IMR-90 (cell line): Measurements from ENCODE around the gene CARMIL1. TPM values are rescaled to one million over a fixed set of nuclear protein-coding genes. Genes with fewer than 3 reads are reported as not detected.

Source experiments
- ATAC-seq: fragments of 200-7000 bp; cut with Tn5 transposase; 2 replicates; pipeline ENCODE4 v1.9.1; 2020; ENCODE audit warnings: low read depth, mild to moderate bottlenecking, moderate library complexity
- BruUV-seq: library from RNA; stranded (reverse); fragments of 400-500 nt; replicated peaks from 2 replicates; lab custom pipeline; 2021; lab: Mats Ljungman, UMichigan
- CTCF ChIA-PET: fragments of 300-600 bp; formaldehyde crosslinking; extraction: SDS; loops from one replicate; lab custom pipeline; 2021; ENCODE audit warnings: antibody characterized with exemption; lab: Yijun Ruan, JAX
- POLR2A ChIA-PET: fragments of 300-600 bp; sonication (Branson Sonifier 250); formaldehyde crosslinking; loops from one replicate; lab custom pipeline; 2022; ENCODE audit warnings: antibody characterized with exemption; ENCODE audit not compliant: unreplicated experiment; lab: Charles Lee
- DNase-seq: peaks from one replicate; pipeline ENCODE4 v3.0.0; 2013
- H2AFZ ChIP-seq: replicated peaks from 2 replicates; pipeline ENCODE3; 2013; ENCODE audit warnings: low read length, mild to moderate bottlenecking; ENCODE audit not compliant: poor library complexity
- H2AK5ac ChIP-seq: 2 replicates; pipeline ENCODE4 v1.6.1; 2013; ENCODE audit warnings: low read depth, low read length, inconsistent platforms
- H2AK9ac ChIP-seq: replicated peaks from 2 replicates; pipeline ENCODE3; 2013; ENCODE audit warnings: mild to moderate bottlenecking, low read depth, low read length, moderate library complexity; ENCODE audit not compliant: poor library complexity
- H2BK120ac ChIP-seq: 2 replicates; pipeline ENCODE4 v1.6.1; 2013; ENCODE audit warnings: low read depth, low read length, inconsistent platforms
- H2BK15ac ChIP-seq: 3 replicates; pipeline ENCODE4 v1.6.1; 2013; ENCODE audit warnings: low read depth, low read length, inconsistent platforms
- H2BK20ac ChIP-seq: 2 replicates; pipeline ENCODE4 v1.6.1; 2013; ENCODE audit warnings: low read depth, mild to moderate bottlenecking, inconsistent platforms, low read length, moderate library complexity
- H2BK5ac ChIP-seq: 2 replicates; pipeline ENCODE4 v1.6.1; 2013; ENCODE audit warnings: mild to moderate bottlenecking, low read depth, low read length, inconsistent platforms; ENCODE audit not compliant: poor library complexity, severe bottlenecking
- H3K14ac ChIP-seq: replicated peaks from 2 replicates; pipeline ENCODE4 v1.6.1; 2013; ENCODE audit warnings: low read depth, low read length, inconsistent platforms
- H3K18ac ChIP-seq: 2 replicates; pipeline ENCODE4 v1.6.1; 2013; ENCODE audit warnings: low read depth, low read length, control low read depth
- H3K23ac ChIP-seq: 2 replicates; pipeline ENCODE4 v1.6.1; 2013; ENCODE audit warnings: low read depth, low read length, inconsistent platforms
- H3K27ac ChIP-seq: 2 replicates; pipeline ENCODE4 v1.5.1; 2013; ENCODE audit warnings: mild to moderate bottlenecking, control low read depth, low read length; ENCODE audit not compliant: insufficient read depth
- H3K27me3 ChIP-seq: 2 replicates; pipeline ENCODE4 v1.6.1; 2013; ENCODE audit warnings: low read length; ENCODE audit not compliant: control insufficient read depth, insufficient read depth
- H3K36me3 ChIP-seq: 2 replicates; pipeline ENCODE4 v1.6.1; 2013; ENCODE audit warnings: low read length, mixed read lengths; ENCODE audit not compliant: control insufficient read depth, insufficient read depth
- H3K4ac ChIP-seq: 2 replicates; pipeline ENCODE4 v1.6.1; 2013; ENCODE audit warnings: low read depth, low read length, inconsistent platforms
- H3K4me1 ChIP-seq: 2 replicates; pipeline ENCODE4 v1.6.1; 2013; ENCODE audit warnings: low read length, mixed read lengths; ENCODE audit not compliant: control insufficient read depth, insufficient read depth
- H3K4me2 ChIP-seq: 2 replicates; pipeline ENCODE4 v1.6.1; 2013; ENCODE audit warnings: low read depth, mild to moderate bottlenecking, control low read depth, low read length, moderate library complexity
- H3K4me3 ChIP-seq: 2 replicates; pipeline ENCODE4 v1.5.1; 2013; ENCODE audit warnings: low read depth, mild to moderate bottlenecking, control low read depth, low read length, moderate library complexity; ENCODE audit not compliant: insufficient read depth
- H3K56ac ChIP-seq: 2 replicates; pipeline ENCODE4 v1.6.1; 2013; ENCODE audit warnings: low read length, inconsistent platforms; ENCODE audit not compliant: insufficient read depth; ENCODE audit errors: extremely low read depth
- H3K79me1 ChIP-seq, 2 experiments: 2 replicates each; pipeline ENCODE4 v1.6.1; 2013; ENCODE audit warnings: low read length in 2 of 2, inconsistent platforms in 1 of 2, low read depth in 1 of 2
- H3K9ac ChIP-seq: 2 replicates; pipeline ENCODE4 v1.6.1; 2013; ENCODE audit warnings: low read depth, low read length, control low read depth
- H3K9me1 ChIP-seq: 2 replicates; pipeline ENCODE4 v1.6.1; 2013; ENCODE audit warnings: low read length, inconsistent platforms; ENCODE audit not compliant: insufficient read depth
- H3K9me3 ChIP-seq: 2 replicates; pipeline ENCODE4 v1.6.1; 2013; ENCODE audit warnings: low read length; ENCODE audit not compliant: control insufficient read depth, insufficient read depth
- H4K20me1 ChIP-seq: 2 replicates; pipeline ENCODE4 v1.6.1; 2013; ENCODE audit warnings: low read length, inconsistent platforms; ENCODE audit not compliant: insufficient read depth
- H4K5ac ChIP-seq: 2 replicates; pipeline ENCODE4 v1.6.1; 2013; ENCODE audit warnings: mild to moderate bottlenecking, low read depth, low read length, control low read depth
- H4K8ac ChIP-seq, 2 experiments: 2 replicates each; pipeline ENCODE4 v1.6.1; 2013; ENCODE audit warnings: low read depth in 2 of 2, low read length in 2 of 2, control low read depth in 1 of 2, inconsistent platforms in 1 of 2
- H4K91ac ChIP-seq: 2 replicates; pipeline ENCODE4 v1.6.1; 2013; ENCODE audit warnings: low read depth, low read length, inconsistent platforms; ENCODE audit not compliant: insufficient read depth
- FOS ChIP-seq: fragments of 150-350 bp; IDR thresholded peaks from 2 replicates; pipeline ENCODE4 v1.6.1; 2016; ENCODE audit warnings: low read depth, low read length
- POLR2A ChIP-seq: IDR thresholded peaks from 2 replicates; pipeline ENCODE4 v1.6.1; 2012; ENCODE audit warnings: mild to moderate bottlenecking, low read depth, low read length
- RAD21 ChIP-seq: IDR thresholded peaks from 2 replicates; pipeline ENCODE4 v1.6.1; 2012; ENCODE audit warnings: low read length, improper control_type of control experiment
- RCOR1 ChIP-seq: IDR thresholded peaks from 2 replicates; pipeline ENCODE4 v1.6.1; 2012; ENCODE audit warnings: mild to moderate bottlenecking, low read length, improper control_type of control experiment; ENCODE audit not compliant: insufficient replicate concordance
- RFX5 ChIP-seq: IDR thresholded peaks from 2 replicates; pipeline ENCODE4 v1.8.0; 2012; ENCODE audit warnings: low read depth, mild to moderate bottlenecking, low read length, moderate library complexity
- SMC3 ChIP-seq: fragments of 150-350 bp; IDR thresholded peaks from 2 replicates; pipeline ENCODE4 v1.6.1; 2016; ENCODE audit warnings: low read depth, mild to moderate bottlenecking, antibody characterized with exemption, low read length, moderate library complexity
- WGBS, 2 experiments: methylation state at CpG; one replicate each; pipeline versions ENCODE4 v1.1.5 to v1.1.7; 2013; ENCODE audit warnings: missing lambda C conversion rate in 2 of 2; ENCODE audit not compliant: insufficient read length in 1 of 2; ENCODE audit errors: extremely low coverage in 2 of 2; 5-methylcytosine and 5-hydroxymethylcytosine counted together
- dilution Hi-C: fragments of 300-500 bp; cut with HindIII; formaldehyde crosslinking; loops from one replicate; pipeline ENCODE4 v1.14.3; 2018; ENCODE audit warnings: low sequenced_read_pairs; ENCODE audit not compliant: unreplicated experiment
- in situ Hi-C: fragments of 300-500 bp; cut with MboI; formaldehyde crosslinking; loops from 3 replicates; pipeline ENCODE4 v1.14.3; 2019; ENCODE audit warnings: low sequenced_read_pairs, inconsistent platforms, mixed read lengths
- intact Hi-C: fragments of 100-400 bp; cut with micrococcal nuclease; formaldehyde crosslinking; loops from 2 replicates; pipeline ENCODE4 v1.10.0; 2022
- polyA plus RNA-seq, 3 experiments: library from polyadenylated mRNA; depleted of rRNA; stranded (reverse); fragments of >200 nt; gene quantifications; 2 replicates each; pipeline ENCODE4 v1.2.3, GENCODE V29; 2012; ENCODE audit warnings: low replicate concordance in 1 of 3
- total RNA-seq: library from RNA; depleted of rRNA; stranded (reverse); fragments of >200 nt; gene quantifications from 2 replicates; pipeline ENCODE4 v1.2.3, GENCODE V29; 2012
- TF ChIP-seq, protein P1 (sequence below): fragments of 150-350 bp; IDR thresholded peaks from 2 replicates; pipeline ENCODE4 v1.6.1; 2016; ENCODE audit warnings: low read depth, mild to moderate bottlenecking, low read length, moderate library complexity, borderline replicate concordance
- TF ChIP-seq, protein P2 (sequence below): conservative IDR thresholded peaks from 2 replicates; pipeline ENCODE4 v1.5.1; 2012; ENCODE audit warnings: mild to moderate bottlenecking, low read depth, low read length, improper control_type of control experiment

The CARMIL1 gene
- total and polyA plus RNA-seq, 2 of the 4 experiments (the other 2 are of a cell fraction), result 1.3 to 2.9 TPM

DNA sequence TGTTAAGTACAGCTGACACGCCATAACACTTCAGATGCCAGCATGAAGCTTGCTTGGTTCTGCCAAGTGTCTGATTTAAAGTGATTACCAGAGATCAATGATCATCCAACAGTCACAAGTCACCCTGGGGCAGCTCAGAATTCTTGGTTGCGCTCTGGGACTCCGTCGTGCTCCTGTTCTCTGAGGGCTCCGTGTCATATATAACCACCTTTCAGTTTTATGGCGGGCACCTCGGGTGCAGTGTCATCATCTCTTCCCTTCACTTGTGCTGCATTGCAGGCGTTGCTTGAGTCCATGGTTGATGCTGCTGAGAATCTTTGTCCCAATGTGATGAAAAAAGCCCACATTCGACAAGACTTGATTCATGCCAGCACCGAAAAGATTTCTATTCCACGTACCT, 271.5 kb downstream of the CARMIL1 start:
- H3K9me1 ChIP-seq, result no peaks in the 10 kb centered on the region
- no peak overlapping the region for H3K56ac ChIP-seq
- intact Hi-C loops, result loop anchor here (10.0 kb wide), 1 partner anchor 416 kb away; no protein-coding TSS in a partner anchor
- ATAC-seq (no peak), DNase-seq (no peak)
- no peak overlapping the region for H4K8ac ChIP-seq
- H3K79me1 ChIP-seq, result no peaks in the 10 kb centered on the region
- ChIA-PET CTCF (interaction anchor here (1.9 kb wide), 1 partner anchor 327 kb away, joined by 4 read pairs; no protein-coding TSS in a partner anchor), POLR2A (no interaction called here)
- no peak for TF ChIP-seq RAD21
- no peak for TF ChIP-seq SMC3
- TF ChIP-seq POLR2A, result no peak
- TF ChIP-seq, protein P1, sequence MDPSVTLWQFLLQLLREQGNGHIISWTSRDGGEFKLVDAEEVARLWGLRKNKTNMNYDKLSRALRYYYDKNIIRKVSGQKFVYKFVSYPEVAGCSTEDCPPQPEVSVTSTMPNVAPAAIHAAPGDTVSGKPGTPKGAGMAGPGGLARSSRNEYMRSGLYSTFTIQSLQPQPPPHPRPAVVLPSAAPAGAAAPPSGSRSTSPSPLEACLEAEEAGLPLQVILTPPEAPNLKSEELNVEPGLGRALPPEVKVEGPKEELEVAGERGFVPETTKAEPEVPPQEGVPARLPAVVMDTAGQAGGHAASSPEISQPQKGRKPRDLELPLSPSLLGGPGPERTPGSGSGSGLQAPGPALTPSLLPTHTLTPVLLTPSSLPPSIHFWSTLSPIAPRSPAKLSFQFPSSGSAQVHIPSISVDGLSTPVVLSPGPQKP, result no peak
- no peak for TF ChIP-seq FOS
- no peak for TF ChIP-seq RFX5
- TF ChIP-seq, protein P2, sequence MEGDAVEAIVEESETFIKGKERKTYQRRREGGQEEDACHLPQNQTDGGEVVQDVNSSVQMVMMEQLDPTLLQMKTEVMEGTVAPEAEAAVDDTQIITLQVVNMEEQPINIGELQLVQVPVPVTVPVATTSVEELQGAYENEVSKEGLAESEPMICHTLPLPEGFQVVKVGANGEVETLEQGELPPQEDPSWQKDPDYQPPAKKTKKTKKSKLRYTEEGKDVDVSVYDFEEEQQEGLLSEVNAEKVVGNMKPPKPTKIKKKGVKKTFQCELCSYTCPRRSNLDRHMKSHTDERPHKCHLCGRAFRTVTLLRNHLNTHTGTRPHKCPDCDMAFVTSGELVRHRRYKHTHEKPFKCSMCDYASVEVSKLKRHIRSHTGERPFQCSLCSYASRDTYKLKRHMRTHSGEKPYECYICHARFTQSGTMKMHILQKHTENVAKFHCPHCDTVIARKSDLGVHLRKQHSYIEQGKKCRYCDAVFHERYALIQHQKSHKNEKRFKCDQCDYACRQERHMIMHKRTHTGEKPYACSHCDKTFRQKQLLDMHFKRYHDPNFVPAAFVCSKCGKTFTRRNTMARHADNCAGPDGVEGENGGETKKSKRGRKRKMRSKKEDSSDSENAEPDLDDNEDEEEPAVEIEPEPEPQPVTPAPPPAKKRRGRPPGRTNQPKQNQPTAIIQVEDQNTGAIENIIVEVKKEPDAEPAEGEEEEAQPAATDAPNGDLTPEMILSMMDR, result no peak
- no peak for TF ChIP-seq RCOR1
- no TSS peak for BruUV-seq
- no peaks in the 10 kb centered on the region for H4K20me1 ChIP-seq
- no peak overlapping the region for H3K14ac ChIP-seq
- H2AFZ ChIP-seq, result no peak overlapping the region
- in situ Hi-C loops, result loop anchor here (10.0 kb wide), 1 partner anchor 326 kb away; no protein-coding TSS in a partner anchor
- WGBS, 2 experiments, result 92% methylated on average over 5 of the region's 11 CpGs; no CpG with 5 or more reads in 1 of the 2 experiments
- H3K9ac ChIP-seq, result no peak overlapping the region
- H3K36me3 ChIP-seq, result no peaks in the 10 kb centered on the region
- no peak overlapping the region for H2BK20ac ChIP-seq
- no peak overlapping the region for H3K4me2 ChIP-seq
- H3K9me3 ChIP-seq, result no peaks in the 10 kb centered on the region
- no peak overlapping the region for H3K27ac ChIP-seq
- no peak overlapping the region for H3K18ac ChIP-seq
- no peaks in the 10 kb centered on the region for H3K4me1 ChIP-seq
- H4K5ac ChIP-seq, result no peak overlapping the region
- no peak overlapping the region for H3K4ac ChIP-seq
- no peak overlapping the region for H2BK5ac ChIP-seq
- H3K27me3 ChIP-seq, result no peaks in the 10 kb centered on the region
- no peak overlapping the region for H2BK120ac ChIP-seq
- H3K4me3 ChIP-seq, result no peak overlapping the region
- H3K23ac ChIP-seq, result no peak overlapping the region
- H4K91ac ChIP-seq, result no peak overlapping the region
- H2AK5ac ChIP-seq, result no peak overlapping the region
- dilution Hi-C loops, result no loop called here
- H2BK15ac ChIP-seq, result no peak overlapping the region
- H2AK9ac ChIP-seq, result no peak overlapping the region
